Activated T-cell treated with anti-CD3 and anti-CD28 coated beads for 4 hours (primary cell): Measurements from ENCODE around the gene BEND7.
"Not testable (repeated sequence)": the region's sequence is repeated elsewhere in the genome, so short reads cannot be mapped to it uniquely, and the experiment has no call there.

Experiments used
- DNase-seq: peaks from one replicate; pipeline ENCODE4 v3.0.0-alpha.2; 2020

BEND7 gene, protein sequence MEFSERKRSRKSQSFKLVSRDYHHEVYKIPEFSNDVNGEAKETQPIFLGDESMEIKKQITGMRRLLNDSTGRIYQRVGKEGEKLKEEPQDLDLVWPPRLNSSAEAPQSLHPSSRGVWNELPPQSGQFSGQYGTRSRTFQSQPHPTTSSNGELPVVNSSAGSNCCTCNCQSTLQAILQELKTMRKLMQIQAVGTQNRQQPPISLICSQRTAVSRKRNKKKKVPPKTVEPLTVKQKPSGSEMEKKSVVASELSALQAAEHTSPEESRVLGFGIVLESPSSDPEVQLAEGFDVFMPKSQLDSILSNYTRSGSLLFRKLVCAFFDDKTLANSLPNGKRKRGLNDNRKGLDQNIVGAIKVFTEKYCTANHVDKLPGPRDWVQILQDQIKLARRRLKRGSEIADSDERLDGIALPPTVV

DNA sequence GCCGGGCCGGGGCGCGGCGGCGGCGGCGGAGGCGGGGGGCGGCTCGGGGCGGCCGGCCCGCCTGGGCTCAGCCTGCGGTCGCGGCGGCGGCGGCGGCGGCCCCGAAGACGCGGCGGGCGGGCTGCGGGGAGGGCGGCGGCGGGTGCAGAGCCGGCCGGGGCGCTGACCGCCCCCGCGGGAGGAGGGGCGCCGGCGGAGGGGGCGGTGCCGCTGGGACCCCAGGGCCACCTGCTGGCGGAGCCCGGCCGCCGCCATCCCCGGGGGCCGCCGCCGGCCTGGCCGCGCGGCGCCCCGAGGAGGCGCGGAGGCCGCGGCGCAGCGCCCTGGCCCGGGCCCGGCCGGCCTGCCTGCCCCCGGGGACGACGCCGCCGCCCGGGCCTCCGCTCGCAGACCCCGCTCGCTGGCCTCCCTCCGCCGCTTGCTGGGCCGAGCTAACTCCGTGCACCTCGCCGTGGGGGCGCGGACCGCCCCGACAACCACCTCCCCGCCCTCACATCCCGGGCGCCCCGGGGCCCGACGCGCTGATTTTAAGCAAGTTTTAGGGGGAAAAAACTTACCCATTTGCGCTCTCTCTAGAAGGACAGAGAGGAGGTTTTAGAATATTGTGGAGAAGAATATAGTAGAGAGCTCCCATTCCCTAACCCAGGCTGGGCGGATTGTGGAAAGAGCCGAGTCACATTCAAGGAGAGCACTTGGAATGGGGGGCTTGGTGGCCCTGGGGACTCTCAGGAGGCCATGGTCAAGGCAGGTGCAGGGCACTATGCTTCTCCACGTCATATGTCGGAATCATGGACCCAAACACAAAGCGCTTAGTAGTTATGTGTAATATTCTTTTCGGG, at the start of gene BEND7:
Gene BEND7 (minus strand): TSS at position 140 of the 839 bp plus-strand sequence. CDS start 481 bp downstream, outside the sequence.
- DNase-seq = no peak

- DNase-seq = no peak
Measured at GRCh38 chr10:13573960-13574359, 45.1 kb upstream of the BEND7 start.

GRCh38 chr10:13571541-13571940, 42.7 kb upstream of the BEND7 start:
- DNase-seq = no peak

DNA sequence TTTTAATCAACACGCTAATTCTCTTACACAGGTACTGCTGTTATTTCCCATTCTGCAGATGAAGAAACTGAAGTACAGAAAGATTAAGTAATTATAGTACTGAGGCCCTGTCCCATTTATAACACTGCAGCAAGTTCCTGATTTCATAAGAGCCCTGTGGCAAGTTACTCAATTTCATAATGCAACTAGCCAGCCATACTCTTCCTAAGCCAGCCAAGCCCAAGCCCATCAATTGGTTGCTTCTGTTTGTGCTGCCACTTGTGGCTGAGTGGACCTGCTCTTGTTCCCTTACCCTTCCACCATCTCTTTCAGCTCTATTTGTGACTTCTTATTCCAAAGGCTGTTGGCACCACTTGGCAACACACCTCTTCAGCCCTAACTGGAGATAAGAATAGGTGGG, 38.2 kb upstream of the BEND7 start:
- DNase-seq = no peak

GRCh38 chr10:13564576-13564975, 35.8 kb upstream of the BEND7 start:
- no peak for DNase-seq

DNA sequence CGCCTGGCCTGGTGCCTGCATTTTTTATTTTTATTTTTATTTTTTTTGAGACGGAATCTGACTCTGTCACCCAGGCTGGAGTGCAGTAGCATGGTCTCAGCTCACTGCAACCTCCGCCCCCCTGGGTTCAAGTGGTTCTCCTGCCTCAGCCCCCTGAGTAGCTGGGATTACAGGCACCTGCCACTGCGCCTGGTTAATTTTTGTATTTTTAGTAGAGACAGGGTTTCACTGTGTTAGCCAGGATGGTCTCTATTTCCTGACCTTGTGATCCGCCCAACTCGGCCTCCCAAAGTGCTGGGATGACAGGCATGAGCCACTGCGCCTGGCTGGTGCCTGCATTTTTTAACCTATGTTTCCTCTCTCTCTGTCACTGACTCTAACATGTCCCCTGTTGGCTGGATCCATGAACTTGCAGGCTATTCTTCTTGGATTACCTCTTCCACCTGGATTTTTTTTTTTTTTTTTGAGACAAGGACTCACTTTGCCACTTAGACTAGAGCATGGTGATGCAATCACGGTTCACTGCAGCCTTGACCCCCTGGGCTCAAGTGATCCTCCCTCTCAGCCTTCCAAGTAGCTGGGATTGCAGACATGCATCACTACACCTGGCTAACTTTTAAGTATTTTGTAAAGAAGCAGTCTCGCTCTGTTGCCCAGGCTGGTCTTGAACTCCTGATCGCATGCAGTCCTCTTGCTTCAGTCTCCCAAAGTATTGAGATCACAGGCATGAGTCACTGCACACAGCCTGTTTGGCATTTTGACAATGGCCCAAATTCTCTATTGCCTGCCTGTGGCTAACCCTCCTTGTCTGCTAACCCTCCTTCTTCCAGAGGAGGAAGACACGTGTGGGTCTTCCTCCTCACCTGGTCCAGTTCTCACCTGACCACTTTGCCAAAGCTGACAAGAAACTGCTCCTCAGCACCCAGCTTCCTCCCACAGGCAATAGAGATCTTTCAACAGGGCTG, 34.9 kb upstream of the BEND7 start:
- DNase-seq = no peak

GRCh38 chr10:13560597-13560996, 31.8 kb upstream of the BEND7 start:
- DNase-seq = no peak

DNA sequence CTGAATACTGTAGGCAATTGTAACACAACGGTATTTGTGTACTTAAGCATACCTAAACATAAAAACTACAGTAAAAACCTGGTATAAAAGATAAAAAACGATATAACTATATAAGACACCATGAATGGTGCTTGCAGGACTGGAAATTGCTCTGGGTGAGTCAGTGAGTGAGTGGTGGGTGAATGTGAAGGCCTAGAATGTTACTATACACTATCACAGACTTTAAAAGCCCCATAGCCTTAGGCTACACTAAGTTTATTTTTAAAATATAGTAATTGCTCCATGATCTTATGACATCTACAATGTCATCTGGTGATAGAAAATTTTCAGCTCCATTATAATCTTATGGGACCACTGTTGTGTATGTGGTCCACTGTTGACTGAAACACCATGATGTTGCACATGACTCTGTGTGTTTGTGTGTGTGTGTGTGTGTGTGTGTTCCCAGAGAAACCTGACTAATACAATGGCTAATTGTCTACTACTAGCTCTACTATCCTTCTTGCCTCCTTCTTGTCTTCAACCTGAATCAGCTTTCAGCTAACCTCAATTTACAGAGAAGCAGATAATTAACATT, 30.4 kb upstream of the BEND7 start:
- DNase-seq = no peak

DNA sequence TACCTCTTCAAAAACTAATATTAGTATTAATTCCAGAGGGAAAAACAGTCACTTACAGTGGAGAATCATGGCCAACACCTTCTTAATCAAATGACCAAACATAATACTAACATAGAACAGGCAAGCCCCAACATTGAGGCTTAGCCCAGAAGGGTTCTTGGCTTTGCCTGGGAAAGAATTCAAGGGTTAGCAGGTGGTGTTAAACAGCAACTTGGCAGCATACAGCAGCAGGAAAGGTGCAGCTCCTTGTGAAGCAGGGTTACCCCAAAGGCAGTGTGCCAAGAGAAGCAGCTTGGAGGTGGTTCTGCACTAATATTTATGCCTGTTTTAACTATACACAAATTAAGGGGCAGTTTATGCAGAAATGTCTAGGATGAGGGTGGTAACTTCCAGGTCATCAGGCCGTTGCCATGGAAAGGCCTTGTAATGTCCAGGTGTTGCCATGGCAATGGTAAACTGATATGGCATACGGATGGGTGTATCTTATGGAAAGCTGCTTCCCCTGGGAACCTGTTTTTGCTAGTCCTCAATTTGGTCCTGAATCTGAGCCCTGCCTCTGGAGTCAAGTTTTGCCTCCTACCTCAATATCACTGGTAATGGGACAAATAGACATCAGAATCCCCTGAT, 27.2 kb upstream of the BEND7 start:
- no peak for DNase-seq

DNA sequence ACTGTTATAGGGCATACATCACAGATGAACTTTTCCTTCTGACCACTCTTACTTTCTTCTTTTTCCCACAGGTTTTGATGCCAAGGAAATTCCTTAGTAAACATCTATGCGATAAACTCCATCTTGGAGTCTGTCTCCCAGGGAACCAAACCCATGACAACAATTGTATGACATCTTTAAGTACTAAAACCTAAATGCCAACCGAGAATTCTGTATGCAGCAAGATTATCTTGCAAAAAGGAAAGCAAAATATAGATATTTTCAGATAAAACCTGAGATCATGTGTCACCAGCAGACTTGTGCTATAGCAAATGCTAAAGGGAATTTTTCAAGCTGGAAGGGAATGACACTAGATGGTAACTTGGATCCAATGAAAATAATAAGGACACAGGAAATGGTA, 22.0 kb upstream of the BEND7 start:
- no peak for DNase-seq

GRCh38 chr10:13542533-13542932, 13.7 kb upstream of the BEND7 start:
- no peak for DNase-seq

DNA sequence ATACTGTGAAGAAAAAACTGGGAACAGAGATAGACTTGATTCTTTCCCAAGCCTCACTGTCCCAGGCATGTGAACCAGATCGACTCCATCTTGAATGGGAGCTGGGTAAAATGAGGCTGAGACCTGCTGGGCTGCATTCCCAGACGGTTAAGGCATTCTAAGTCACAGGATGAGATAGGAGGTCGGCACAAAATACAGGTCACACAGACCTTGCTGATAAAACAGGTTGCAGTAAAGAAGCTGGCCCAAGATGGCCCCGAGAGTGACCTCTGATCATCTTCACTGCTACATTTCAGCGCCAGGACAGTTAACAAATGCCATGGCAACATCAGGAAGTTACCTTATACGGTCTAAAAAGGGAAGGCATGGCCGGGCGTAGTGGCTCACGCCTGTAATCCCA, 9.2 kb upstream of the BEND7 start:
- DNase-seq = not testable (repeated sequence)

GRCh38 chr10:13536674-13537366, 8.0 kb upstream of the BEND7 start:
- DNase-seq = no peak

GRCh38 chr10:13535346-13535745, 6.5 kb upstream of the BEND7 start:
- DNase-seq = no peak

GRCh38 chr10:13529714-13529973, 830 bp upstream of the BEND7 start:
- no peak for DNase-seq

DNA sequence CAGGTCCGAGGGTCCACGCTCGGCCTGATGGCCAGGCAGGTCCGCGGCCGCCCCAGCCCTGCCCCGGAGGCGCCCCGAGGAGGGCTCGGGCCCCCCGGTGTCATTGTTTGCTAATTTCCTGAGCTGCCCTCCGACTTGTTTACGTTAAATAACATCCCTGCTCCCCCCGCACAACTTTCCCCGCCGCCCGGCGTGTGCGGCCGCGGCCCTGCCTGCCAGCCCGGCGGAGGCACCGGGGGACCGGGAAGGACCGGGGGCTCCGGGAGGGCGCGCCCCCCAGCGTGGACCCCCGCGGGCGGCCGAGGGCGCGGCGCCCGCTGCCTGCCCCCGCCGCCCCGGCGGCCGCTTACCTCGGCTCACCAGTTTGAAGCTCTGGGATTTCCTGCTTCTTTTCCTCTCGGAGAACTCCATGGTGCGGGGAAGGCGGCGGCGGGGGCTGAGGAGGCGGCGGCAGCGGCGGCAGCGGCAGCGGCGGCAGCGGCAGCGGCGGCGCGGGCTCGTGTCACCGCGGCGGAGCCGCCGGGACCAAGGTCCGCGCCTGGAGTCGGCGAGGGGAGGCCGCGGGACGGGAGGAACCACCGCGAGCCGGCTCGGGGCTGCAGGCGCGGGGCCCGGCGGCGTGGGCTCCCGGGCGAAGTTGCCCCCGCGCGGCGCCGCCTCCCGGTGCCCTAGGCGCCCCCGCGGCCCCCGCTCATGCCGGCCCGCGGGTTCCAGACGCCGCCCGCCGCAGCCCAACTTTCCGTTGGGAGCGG, 515 bp downstream of the BEND7 start:
- DNase-seq = no peak

DNA sequence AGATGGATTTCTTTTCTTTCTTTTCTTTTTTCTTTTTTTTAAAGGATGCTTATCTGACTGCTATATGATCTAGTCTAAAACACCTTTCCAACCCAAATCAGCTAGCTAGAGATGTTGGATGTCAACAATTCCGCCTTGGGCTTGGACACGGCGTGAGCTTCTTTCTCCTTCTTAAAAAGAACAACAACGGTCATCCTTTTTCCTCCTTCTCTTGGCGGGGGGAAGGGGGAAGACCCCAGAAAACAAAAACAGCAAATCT, 1.0 kb downstream of the BEND7 start:
- no peak for DNase-seq

- no peak for DNase-seq
Measured at GRCh38 chr10:13526948-13527863, 1.6 kb downstream of the BEND7 start.

DNA sequence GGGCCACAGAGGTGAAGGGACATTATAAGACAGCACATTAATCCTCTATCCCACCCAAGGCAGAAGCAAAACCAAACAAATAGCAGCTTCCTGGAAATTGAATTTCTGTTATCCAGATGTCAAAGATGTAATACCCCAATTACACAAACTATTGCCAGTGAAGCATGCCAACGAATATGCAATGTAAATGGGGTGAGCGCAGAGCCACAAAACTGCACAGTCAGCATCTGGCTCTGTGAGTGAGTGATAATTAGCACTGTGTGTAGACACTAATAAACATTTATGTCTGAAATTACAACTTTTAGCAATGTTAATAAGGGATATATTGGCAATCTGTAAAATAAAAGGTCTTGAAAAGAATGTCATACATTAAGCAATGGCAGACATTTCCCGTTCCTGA, 3.2 kb downstream of the BEND7 start:
- DNase-seq = no peak

DNA sequence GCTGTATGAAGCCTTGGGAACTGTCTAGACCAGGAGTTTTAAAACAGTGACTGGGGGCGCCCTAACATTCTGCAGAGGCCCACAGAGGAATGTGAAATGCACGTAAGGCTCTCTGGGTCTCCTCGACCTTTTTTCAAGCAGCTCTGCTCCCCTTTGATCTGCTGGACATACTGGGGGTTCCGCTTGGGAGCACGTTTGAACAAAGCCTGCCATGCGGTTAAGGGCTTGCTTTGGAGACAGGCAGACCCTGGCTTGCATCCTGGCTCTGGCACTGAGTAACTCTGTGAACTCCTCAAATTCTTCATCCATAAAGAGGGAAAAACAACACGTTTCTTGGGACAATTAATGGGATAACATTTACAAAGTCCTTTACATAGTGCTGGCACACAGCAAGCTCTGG, 7.8 kb downstream of the BEND7 start:
- no peak for DNase-seq
